AG10803 (cell line): ENCODE data around the gene TMEM80.

Source experiments
- DNase-seq: peaks from one replicate; pipeline ENCODE4 v3.0.0; 2010; ENCODE audit warnings: low read depth
- H3K4me3 ChIP-seq: 2 replicates; pipeline ENCODE4 v1.5.1; 2011; ENCODE audit warnings: mild to moderate bottlenecking, low read length, control low read depth
- TF ChIP-seq, protein P1 (sequence below): conservative IDR thresholded peaks from 2 replicates; pipeline ENCODE4 v1.5.1; 2011; ENCODE audit warnings: mild to moderate bottlenecking, low read length, control low read depth, inconsistent platforms

Gene TMEM80

DNA sequence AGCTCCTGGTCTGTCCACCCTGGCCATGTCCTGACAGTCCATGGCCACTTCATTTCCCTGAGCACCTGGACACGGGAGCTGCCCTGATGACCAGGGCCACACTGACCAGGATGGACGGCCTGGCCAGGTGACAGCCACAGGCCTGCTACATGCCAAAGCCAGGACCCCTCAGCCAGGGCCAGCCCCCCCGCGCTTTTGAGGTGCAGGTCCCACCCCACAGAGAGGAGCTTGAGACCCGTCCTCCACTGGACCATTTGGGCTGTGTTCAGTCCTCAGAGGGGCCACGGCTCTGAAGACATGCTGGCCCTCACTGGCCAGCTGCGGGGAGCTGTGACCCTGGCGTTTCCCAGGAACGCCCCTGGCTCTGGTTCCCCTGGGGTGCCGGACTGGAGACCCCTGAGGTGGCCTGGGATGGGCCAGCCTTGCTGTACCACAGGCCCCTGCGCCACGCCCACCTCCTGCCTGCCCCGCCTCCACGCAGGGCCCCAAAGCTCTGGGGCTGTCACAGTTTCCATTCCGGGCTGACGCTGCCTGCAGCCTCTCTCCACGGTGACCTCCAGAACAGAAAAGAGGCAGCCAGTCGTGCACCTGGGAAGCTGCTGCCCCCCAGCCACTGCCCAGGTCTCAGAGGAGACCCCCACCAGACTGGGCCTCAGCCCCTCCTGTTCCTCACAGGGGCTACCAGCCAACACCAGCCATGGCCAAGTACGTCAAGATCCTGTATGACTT, 28.6 kb downstream of the TMEM80 start:
- TF ChIP-seq, protein P1, sequence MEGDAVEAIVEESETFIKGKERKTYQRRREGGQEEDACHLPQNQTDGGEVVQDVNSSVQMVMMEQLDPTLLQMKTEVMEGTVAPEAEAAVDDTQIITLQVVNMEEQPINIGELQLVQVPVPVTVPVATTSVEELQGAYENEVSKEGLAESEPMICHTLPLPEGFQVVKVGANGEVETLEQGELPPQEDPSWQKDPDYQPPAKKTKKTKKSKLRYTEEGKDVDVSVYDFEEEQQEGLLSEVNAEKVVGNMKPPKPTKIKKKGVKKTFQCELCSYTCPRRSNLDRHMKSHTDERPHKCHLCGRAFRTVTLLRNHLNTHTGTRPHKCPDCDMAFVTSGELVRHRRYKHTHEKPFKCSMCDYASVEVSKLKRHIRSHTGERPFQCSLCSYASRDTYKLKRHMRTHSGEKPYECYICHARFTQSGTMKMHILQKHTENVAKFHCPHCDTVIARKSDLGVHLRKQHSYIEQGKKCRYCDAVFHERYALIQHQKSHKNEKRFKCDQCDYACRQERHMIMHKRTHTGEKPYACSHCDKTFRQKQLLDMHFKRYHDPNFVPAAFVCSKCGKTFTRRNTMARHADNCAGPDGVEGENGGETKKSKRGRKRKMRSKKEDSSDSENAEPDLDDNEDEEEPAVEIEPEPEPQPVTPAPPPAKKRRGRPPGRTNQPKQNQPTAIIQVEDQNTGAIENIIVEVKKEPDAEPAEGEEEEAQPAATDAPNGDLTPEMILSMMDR, result no peak
- DNase-seq, result no peak

DNA sequence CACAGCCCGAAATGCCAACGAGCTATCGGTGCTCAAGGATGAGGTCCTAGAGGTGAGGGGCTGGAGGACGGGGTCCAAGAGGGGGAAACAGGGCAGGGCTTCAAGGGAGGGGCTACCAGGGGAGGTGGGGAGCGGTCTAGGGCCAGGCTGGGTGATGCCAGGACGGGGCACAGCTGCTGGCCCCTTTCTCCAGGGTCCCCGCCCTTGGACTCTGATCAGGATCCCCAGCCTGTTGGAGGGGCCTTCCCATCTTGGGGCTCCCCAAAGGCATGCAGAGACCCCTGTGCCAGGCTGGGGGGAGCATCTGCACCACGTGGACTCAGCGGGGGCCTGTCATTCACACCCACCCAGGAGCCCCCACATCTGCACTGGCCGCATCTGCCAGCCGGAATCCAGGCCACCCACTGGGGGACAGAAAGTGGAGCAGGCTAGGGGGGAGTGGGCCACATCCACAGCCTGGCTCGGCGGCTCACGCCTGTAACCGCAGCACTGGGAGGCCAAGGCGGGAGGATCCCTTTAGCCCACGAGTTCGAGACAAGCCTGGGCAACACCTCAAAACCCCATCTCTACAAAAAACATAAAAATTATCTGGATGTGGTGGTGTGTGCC, 29.3 kb downstream of the TMEM80 start:
- TF ChIP-seq, protein P1, result no peak
- no peak for DNase-seq
- no peak overlapping the region for H3K4me3 ChIP-seq

More for the DNA sequence above, 28.6 kb downstream of the TMEM80 start:
- no peak overlapping the region for H3K4me3 ChIP-seq

DNA sequence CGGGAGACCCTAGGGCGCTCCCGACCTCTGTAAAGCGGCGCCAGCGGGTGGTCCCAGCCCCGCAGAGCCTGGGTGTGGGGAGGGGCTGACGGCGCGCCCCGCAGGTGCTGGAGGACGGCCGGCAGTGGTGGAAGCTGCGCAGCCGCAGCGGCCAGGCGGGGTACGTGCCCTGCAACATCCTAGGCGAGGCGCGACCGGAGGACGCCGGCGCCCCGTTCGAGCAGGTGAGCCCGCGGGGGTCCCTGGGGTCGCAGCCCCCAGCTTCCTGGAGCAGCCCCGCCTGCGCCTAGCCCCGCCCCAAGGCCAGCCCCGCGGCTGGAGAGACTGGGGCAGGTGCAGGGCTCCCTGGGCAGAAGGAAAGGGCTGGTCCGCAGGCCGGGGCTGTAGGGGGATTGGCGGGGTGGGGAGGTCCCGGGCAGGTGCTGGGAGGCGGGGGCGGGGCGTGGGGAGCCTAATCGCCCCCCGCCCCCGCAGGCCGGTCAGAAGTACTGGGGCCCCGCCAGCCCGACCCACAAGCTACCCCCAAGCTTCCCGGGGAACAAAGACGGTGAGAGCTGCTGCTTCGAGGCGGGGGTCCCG, 30.1 kb downstream of the TMEM80 start:
- no peak overlapping the region for H3K4me3 ChIP-seq
- DNase-seq, result no peak
- TF ChIP-seq, protein P1, result no peak

DNA sequence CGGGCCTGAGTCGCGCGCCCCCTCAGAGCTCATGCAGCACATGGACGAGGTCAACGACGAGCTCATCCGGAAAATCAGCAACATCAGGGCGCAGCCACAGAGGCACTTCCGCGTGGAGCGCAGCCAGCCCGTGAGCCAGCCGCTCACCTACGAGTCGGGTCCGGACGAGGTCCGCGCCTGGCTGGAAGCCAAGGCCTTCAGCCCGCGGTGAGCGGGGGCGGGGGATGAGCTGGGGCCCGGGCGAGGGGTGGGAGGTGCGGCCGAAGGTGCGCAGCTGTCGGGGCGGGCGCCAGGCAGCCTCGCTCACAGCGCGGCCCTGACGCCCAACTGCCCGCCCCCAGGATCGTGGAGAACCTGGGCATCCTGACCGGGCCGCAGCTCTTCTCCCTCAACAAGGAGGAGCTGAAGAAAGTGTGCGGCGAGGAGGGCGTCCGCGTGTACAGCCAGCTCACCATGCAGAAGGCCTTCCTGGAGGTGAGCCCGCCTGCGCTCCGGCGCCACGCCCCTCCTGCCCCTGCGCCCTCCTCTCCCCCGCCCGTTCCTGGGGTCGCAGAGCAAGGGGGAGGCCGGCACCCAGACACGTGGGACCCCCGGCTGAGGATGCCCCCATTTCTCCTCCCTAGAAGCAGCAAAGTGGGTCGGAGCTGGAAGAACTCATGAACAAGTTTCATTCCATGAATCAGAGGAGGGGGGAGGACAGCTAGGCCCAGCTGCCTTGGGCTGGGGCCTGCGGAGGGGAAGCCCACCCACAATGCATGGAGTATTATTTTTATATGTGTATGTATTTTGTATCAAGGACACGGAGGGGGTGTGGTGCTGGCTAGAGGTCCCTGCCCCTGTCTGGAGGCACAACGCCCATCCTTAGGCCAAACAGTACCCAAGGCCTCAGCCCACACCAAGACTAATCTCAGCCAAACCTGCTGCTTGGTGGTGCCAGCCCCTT, 30.9 kb downstream of the TMEM80 start:
- no peak overlapping the region for H3K4me3 ChIP-seq
- TF ChIP-seq, protein P1, result no peak
- DNase-seq, result no peak

DNA sequence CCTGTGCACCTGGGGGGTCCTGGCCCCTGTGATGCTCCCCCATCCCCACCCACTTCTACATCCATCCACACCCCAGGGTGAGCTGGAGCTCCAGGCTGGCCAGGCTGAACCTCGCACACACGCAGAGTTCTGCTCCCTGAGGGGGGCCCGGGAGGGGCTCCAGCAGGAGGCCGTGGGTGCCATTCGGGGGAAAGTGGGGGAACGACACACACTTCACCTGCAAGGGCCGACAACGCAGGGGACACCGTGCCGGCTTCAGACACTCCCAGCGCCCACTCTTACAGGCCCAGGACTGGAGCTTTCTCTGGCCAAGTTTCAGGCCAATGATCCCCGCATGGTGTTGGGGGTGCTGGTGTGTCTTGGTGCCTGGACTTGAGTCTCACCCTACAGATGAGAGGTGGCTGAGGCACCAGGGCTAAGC, 31.7 kb downstream of the TMEM80 start:
- no peak overlapping the region for H3K4me3 ChIP-seq

More for the DNA sequence above, 31.7 kb downstream of the TMEM80 start:
- TF ChIP-seq, protein P1, result no peak
- no peak for DNase-seq
